Hematopoietic multipotent progenitor cell treated with erythropoietin and hydrocortisone succinate and interleukin-3 and kit ligand, for 8 days (in vitro differentiated cells): ENCODE results near the gene NOL7.
A peak's percentile ranks its signal among the peaks of the same experiment; 100 is the strongest.

Experiments used
- DNase-seq: peaks from one replicate; pipeline ENCODE4 v3.0.0-alpha.2; 2015

Gene NOL7

GRCh38 chr6:13600036-13600435 is 15.1 kb upstream of the NOL7 start:
- DNase-seq: no peak

- DNase-seq: no peak
Observed at GRCh38 chr6:13604135-13604534, 11.0 kb upstream of the NOL7 start.

GRCh38 chr6:13604546-13605416 is 10.4 kb upstream of the NOL7 start:
- DNase-seq: no peak

- no peak for DNase-seq
Observed at GRCh38 chr6:13605634-13606033, 9.5 kb upstream of the NOL7 start.

GRCh38 chr6:13611715-13612114 is 3.4 kb upstream of the NOL7 start:
- no peak for DNase-seq

- no peak for DNase-seq
Observed at GRCh38 chr6:13613029-13613594, 2.0 kb upstream of the NOL7 start.

- peak; percentile 29 for DNase-seq
Observed at GRCh38 chr6:13614126-13614925, 809 bp upstream of the NOL7 start.

GRCh38 chr6:13615792-13616120 is 621 bp downstream of the NOL7 start:
- peak; percentile 54 for DNase-seq

GRCh38 chr6:13617066-13617465 is 1.9 kb downstream of the NOL7 start:
- DNase-seq: no peak

- DNase-seq: peak; percentile 71
Observed at GRCh38 chr6:13624871-13625288, 9.7 kb downstream of the NOL7 start.

- no peak for DNase-seq
Observed at GRCh38 chr6:13629459-13630116, 14.5 kb downstream of the NOL7 start.

- no peak for DNase-seq
Observed at GRCh38 chr6:13630499-13630898, 15.4 kb downstream of the NOL7 start.

- no peak for DNase-seq
Observed at GRCh38 chr6:13633343-13633742, 18.2 kb downstream of the NOL7 start.

GRCh38 chr6:13635948-13636658 is 21.0 kb downstream of the NOL7 start:
- no peak for DNase-seq

- DNase-seq: no peak
Observed at GRCh38 chr6:13638014-13638413, 22.9 kb downstream of the NOL7 start.

- DNase-seq: no peak
Observed at GRCh38 chr6:13638626-13639025, 23.5 kb downstream of the NOL7 start.

- no peak for DNase-seq
Observed at GRCh38 chr6:13641315-13641714, 26.2 kb downstream of the NOL7 start.

GRCh38 chr6:13643125-13643524 is 28.0 kb downstream of the NOL7 start:
- no peak for DNase-seq

GRCh38 chr6:13648850-13649249 is 33.7 kb downstream of the NOL7 start:
- DNase-seq: no peak

GRCh38 chr6:13649393-13649792 is 34.3 kb downstream of the NOL7 start:
- DNase-seq: no peak

- DNase-seq: no peak
Observed at GRCh38 chr6:13653296-13653695, 38.2 kb downstream of the NOL7 start.

GRCh38 chr6:13654496-13654895 is 39.4 kb downstream of the NOL7 start:
- no peak for DNase-seq

- DNase-seq: no peak
Observed at GRCh38 chr6:13655700-13656099, 40.6 kb downstream of the NOL7 start.
